ENCODE data around the gene CD2. TPM values are rescaled to one million over a fixed set of nuclear protein-coding genes. Genes with fewer than 3 reads are reported as not detected.

The CD2 gene
- total and polyA plus RNA-seq, 8 donors: 0.16 to 1.9 (median 0.79) TPM

GRCh38 chr1:116737020-116737854 lies 17.0 kb upstream of the CD2 start:
- intact Hi-C loops (cut with DNase I): loop anchor here in 2 of 3 donors (5.0 kb wide), 2 partner anchors 315 to 320 kb away; no protein-coding TSS in a partner anchor
- Histone ChIP-seq H3K27me3 (no peaks in the 10 kb centered on the region), H3K4me1 (no peaks in the 10 kb centered on the region), H3K27ac (no peak overlapping the region), H3K36me3 (no peaks in the 10 kb centered on the region), H3K9me3 (no peaks in the 10 kb centered on the region), H3K4me3 (no peak overlapping the region)
- WGBS, 2 donors: 48 to 50% methylated on average over 8 of the region's 8 CpGs
- DNase-seq (peak; percentile 25 to 71 (median 52)), ATAC-seq (peak; percentile 82 to 94 (median 92)), FAIRE-seq (no peak)
- peak in 3 of 4 donors; percentile 57 to 63 (median 61) for TF ChIP-seq CTCF (IDR thresholded peaks at IDR 0.05)

GRCh38 chr1:116737855-116738321 lies 16.3 kb upstream of the CD2 start:
- Histone ChIP-seq H3K27me3 (no peaks in the 10 kb centered on the region), H3K27ac (no peak overlapping the region), H3K9me3 (no peaks in the 10 kb centered on the region), H3K4me3 (no peak overlapping the region), H3K4me1 (no peaks in the 10 kb centered on the region), H3K36me3 (no peaks in the 10 kb centered on the region)
- intact Hi-C loops (cut with DNase I): loop anchor here in 2 of 3 donors (5.0 kb wide), 2 partner anchors 314 to 319 kb away; no protein-coding TSS in a partner anchor
- no peak for TF ChIP-seq CTCF (IDR thresholded peaks at IDR 0.05)
- ATAC-seq (no peak), FAIRE-seq (no peak), DNase-seq (no peak)
- whole genome bisulfite sequencing, 2 donors: 75 to 85% methylated on average over 7 of the region's 7 CpGs

- Histone ChIP-seq H3K4me1 (no peaks in the 10 kb centered on the region), H3K9me3 (peaks cover 0 to 5% (median 0%) of the 10 kb centered on the region in 4 donors), H3K27me3 (no peaks in the 10 kb centered on the region), H3K27ac (no peak overlapping the region), H3K4me3 (no peak overlapping the region), H3K36me3 (no peaks in the 10 kb centered on the region)
- FAIRE-seq: no peak
- no peak for DNase-seq
- 75 to 78% methylated on average over 9 of the region's 9 CpGs for WGBS, 2 donors
- intact Hi-C loops (cut with DNase I): loop anchor here in 2 of 3 donors (5.0 kb wide), 2 partner anchors 313 to 318 kb away; no protein-coding TSS in a partner anchor
- ATAC-seq: peak in 1 of 4 donors; percentile 16
- no peak for TF ChIP-seq CTCF (IDR thresholded peaks at IDR 0.05)
Observed at GRCh38 chr1:116738673-116739370, 15.4 kb upstream of the CD2 start.

- no peaks in the 10 kb centered on the region for H3K27me3 ChIP-seq
- TF ChIP-seq CTCF (IDR thresholded peaks at IDR 0.05): no peak
- no peaks in the 10 kb centered on the region for H3K36me3 ChIP-seq
- ATAC-seq (no peak), FAIRE-seq (no peak), DNase-seq (no peak)
- intact Hi-C loops (cut with DNase I): loop anchor here in 2 of 3 donors (5.0 kb wide), 2 partner anchors 313 to 318 kb away; no protein-coding TSS in a partner anchor
- H3K4me1 ChIP-seq: no peaks in the 10 kb centered on the region
- peaks cover 0 to 5% (median 0%) of the 10 kb centered on the region in 4 donors for H3K9me3 ChIP-seq
- no peak overlapping the region for H3K27ac ChIP-seq
- H3K4me3 ChIP-seq: no peak overlapping the region
- 87 to 94% methylated on average over 7 of the region's 7 CpGs for WGBS, 2 donors
Observed at GRCh38 chr1:116739371-116740012, 14.7 kb upstream of the CD2 start.
